IMR-90 (cell line): ENCODE measurements around the gene RSRC1. TPM values are rescaled to one million over a fixed set of nuclear protein-coding genes. Genes with fewer than 3 reads are reported as not detected.
"Not testable (repeated sequence)": the region's sequence is repeated elsewhere in the genome, so short reads cannot be mapped to it uniquely, and the experiment has no call there.

Experiments
- ATAC-seq: fragments of 200-7000 bp; cut with Tn5 transposase; 2 replicates; pipeline ENCODE4 v1.9.1; 2020; ENCODE audit warnings: low read depth, mild to moderate bottlenecking, moderate library complexity
- BruUV-seq: library from RNA; stranded (reverse); fragments of 400-500 nt; replicated peaks from 2 replicates; lab custom pipeline; 2021; lab: Mats Ljungman, UMichigan
- CTCF ChIA-PET: fragments of 300-600 bp; formaldehyde crosslinking; extraction: SDS; loops from one replicate; lab custom pipeline; 2021; ENCODE audit warnings: antibody characterized with exemption; lab: Yijun Ruan, JAX
- POLR2A ChIA-PET: fragments of 300-600 bp; sonication (Branson Sonifier 250); formaldehyde crosslinking; loops from one replicate; lab custom pipeline; 2022; ENCODE audit warnings: antibody characterized with exemption; ENCODE audit not compliant: unreplicated experiment; lab: Charles Lee
- DNase-seq: peaks from one replicate; pipeline ENCODE4 v3.0.0; 2013
- H2AFZ ChIP-seq: replicated peaks from 2 replicates; pipeline ENCODE3; 2013; ENCODE audit warnings: low read length, mild to moderate bottlenecking; ENCODE audit not compliant: poor library complexity
- H2AK5ac ChIP-seq: 2 replicates; pipeline ENCODE4 v1.6.1; 2013; ENCODE audit warnings: low read depth, low read length, inconsistent platforms
- H2AK9ac ChIP-seq: replicated peaks from 2 replicates; pipeline ENCODE3; 2013; ENCODE audit warnings: mild to moderate bottlenecking, low read depth, low read length, moderate library complexity; ENCODE audit not compliant: poor library complexity
- H2BK120ac ChIP-seq: 2 replicates; pipeline ENCODE4 v1.6.1; 2013; ENCODE audit warnings: low read depth, low read length, inconsistent platforms
- H2BK15ac ChIP-seq: 3 replicates; pipeline ENCODE4 v1.6.1; 2013; ENCODE audit warnings: low read depth, low read length, inconsistent platforms
- H2BK20ac ChIP-seq: 2 replicates; pipeline ENCODE4 v1.6.1; 2013; ENCODE audit warnings: low read depth, mild to moderate bottlenecking, inconsistent platforms, low read length, moderate library complexity
- H2BK5ac ChIP-seq: 2 replicates; pipeline ENCODE4 v1.6.1; 2013; ENCODE audit warnings: mild to moderate bottlenecking, low read depth, low read length, inconsistent platforms; ENCODE audit not compliant: poor library complexity, severe bottlenecking
- H3K14ac ChIP-seq: replicated peaks from 2 replicates; pipeline ENCODE4 v1.6.1; 2013; ENCODE audit warnings: low read depth, low read length, inconsistent platforms
- H3K18ac ChIP-seq: 2 replicates; pipeline ENCODE4 v1.6.1; 2013; ENCODE audit warnings: low read depth, low read length, control low read depth
- H3K23ac ChIP-seq: 2 replicates; pipeline ENCODE4 v1.6.1; 2013; ENCODE audit warnings: low read depth, low read length, inconsistent platforms
- H3K27ac ChIP-seq: 2 replicates; pipeline ENCODE4 v1.5.1; 2013; ENCODE audit warnings: mild to moderate bottlenecking, control low read depth, low read length; ENCODE audit not compliant: insufficient read depth
- H3K27me3 ChIP-seq: 2 replicates; pipeline ENCODE4 v1.6.1; 2013; ENCODE audit warnings: low read length; ENCODE audit not compliant: control insufficient read depth, insufficient read depth
- H3K36me3 ChIP-seq: 2 replicates; pipeline ENCODE4 v1.6.1; 2013; ENCODE audit warnings: low read length, mixed read lengths; ENCODE audit not compliant: control insufficient read depth, insufficient read depth
- H3K4ac ChIP-seq: 2 replicates; pipeline ENCODE4 v1.6.1; 2013; ENCODE audit warnings: low read depth, low read length, inconsistent platforms
- H3K4me1 ChIP-seq: 2 replicates; pipeline ENCODE4 v1.6.1; 2013; ENCODE audit warnings: low read length, mixed read lengths; ENCODE audit not compliant: control insufficient read depth, insufficient read depth
- H3K4me2 ChIP-seq: 2 replicates; pipeline ENCODE4 v1.6.1; 2013; ENCODE audit warnings: low read depth, mild to moderate bottlenecking, control low read depth, low read length, moderate library complexity
- H3K4me3 ChIP-seq: 2 replicates; pipeline ENCODE4 v1.5.1; 2013; ENCODE audit warnings: low read depth, mild to moderate bottlenecking, control low read depth, low read length, moderate library complexity; ENCODE audit not compliant: insufficient read depth
- H3K56ac ChIP-seq: 2 replicates; pipeline ENCODE4 v1.6.1; 2013; ENCODE audit warnings: low read length, inconsistent platforms; ENCODE audit not compliant: insufficient read depth; ENCODE audit errors: extremely low read depth
- H3K79me1 ChIP-seq, 2 experiments: 2 replicates each; pipeline ENCODE4 v1.6.1; 2013; ENCODE audit warnings: low read length in 2 of 2, inconsistent platforms in 1 of 2, low read depth in 1 of 2
- H3K9ac ChIP-seq: 2 replicates; pipeline ENCODE4 v1.6.1; 2013; ENCODE audit warnings: low read depth, low read length, control low read depth
- H3K9me1 ChIP-seq: 2 replicates; pipeline ENCODE4 v1.6.1; 2013; ENCODE audit warnings: low read length, inconsistent platforms; ENCODE audit not compliant: insufficient read depth
- H3K9me3 ChIP-seq: 2 replicates; pipeline ENCODE4 v1.6.1; 2013; ENCODE audit warnings: low read length; ENCODE audit not compliant: control insufficient read depth, insufficient read depth
- H4K20me1 ChIP-seq: 2 replicates; pipeline ENCODE4 v1.6.1; 2013; ENCODE audit warnings: low read length, inconsistent platforms; ENCODE audit not compliant: insufficient read depth
- H4K5ac ChIP-seq: 2 replicates; pipeline ENCODE4 v1.6.1; 2013; ENCODE audit warnings: mild to moderate bottlenecking, low read depth, low read length, control low read depth
- H4K8ac ChIP-seq, 2 experiments: 2 replicates each; pipeline ENCODE4 v1.6.1; 2013; ENCODE audit warnings: low read depth in 2 of 2, low read length in 2 of 2, control low read depth in 1 of 2, inconsistent platforms in 1 of 2
- H4K91ac ChIP-seq: 2 replicates; pipeline ENCODE4 v1.6.1; 2013; ENCODE audit warnings: low read depth, low read length, inconsistent platforms; ENCODE audit not compliant: insufficient read depth
- WGBS, 2 experiments: methylation state at CpG; one replicate each; pipeline versions ENCODE4 v1.1.5 to v1.1.7; 2013; ENCODE audit warnings: missing lambda C conversion rate in 2 of 2; ENCODE audit not compliant: insufficient read length in 1 of 2; ENCODE audit errors: extremely low coverage in 2 of 2; 5-methylcytosine and 5-hydroxymethylcytosine counted together
- dilution Hi-C: fragments of 300-500 bp; cut with HindIII; formaldehyde crosslinking; loops from one replicate; pipeline ENCODE4 v1.14.3; 2018; ENCODE audit warnings: low sequenced_read_pairs; ENCODE audit not compliant: unreplicated experiment
- in situ Hi-C: fragments of 300-500 bp; cut with MboI; formaldehyde crosslinking; loops from 3 replicates; pipeline ENCODE4 v1.14.3; 2019; ENCODE audit warnings: low sequenced_read_pairs, inconsistent platforms, mixed read lengths
- intact Hi-C: fragments of 100-400 bp; cut with micrococcal nuclease; formaldehyde crosslinking; loops from 2 replicates; pipeline ENCODE4 v1.10.0; 2022
- polyA plus RNA-seq, 3 experiments: library from polyadenylated mRNA; depleted of rRNA; stranded (reverse); fragments of >200 nt; gene quantifications; 2 replicates each; pipeline ENCODE4 v1.2.3, GENCODE V29; 2012; ENCODE audit warnings: low replicate concordance in 1 of 3
- total RNA-seq: library from RNA; depleted of rRNA; stranded (reverse); fragments of >200 nt; gene quantifications from 2 replicates; pipeline ENCODE4 v1.2.3, GENCODE V29; 2012

The RSRC1 gene
- total and polyA plus RNA-seq, 2 of the 4 experiments (the other 2 are of a cell fraction): 3.8 to 41.8 TPM

- intact Hi-C loops: loop anchor here (5.0 kb wide), 1 partner anchor 49 kb away; no protein-coding TSS in a partner anchor
These were observed 3.7 kb downstream of the RSRC1 start for GRCh38 chr3:158113595-158113994.

More at GRCh38 chr3:158113595-158113994, 3.7 kb downstream of the RSRC1 start:
- H2AFZ ChIP-seq, CTCF ChIA-PET, H2BK120ac ChIP-seq, H3K27me3 ChIP-seq, H3K4me3 ChIP-seq, H3K18ac ChIP-seq, BruUV-seq, H4K91ac ChIP-seq, H3K36me3 ChIP-seq, H3K4me2 ChIP-seq, H2AK9ac ChIP-seq, H3K9me1 ChIP-seq, H4K20me1 ChIP-seq, H3K23ac ChIP-seq, H2BK20ac ChIP-seq, H4K5ac ChIP-seq, H3K27ac ChIP-seq, H3K9ac ChIP-seq, H3K4ac ChIP-seq, POLR2A ChIA-PET, H2BK5ac ChIP-seq, ATAC-seq, H3K4me1 ChIP-seq, H2AK5ac ChIP-seq, H3K56ac ChIP-seq, H3K9me3 ChIP-seq, H3K14ac ChIP-seq, H2BK15ac ChIP-seq, dilution Hi-C loops, DNase-seq, H4K8ac ChIP-seq: not testable (repeated sequence)
- H3K79me1 ChIP-seq: peaks cover 11 to 17% of the 10 kb centered on the region in 2 experiments
- no CpG with 5 or more reads among the region's 2 CpGs for WGBS, 2 experiments
- in situ Hi-C loops: loop anchor here (25.0 kb wide), 1 partner anchor 674 kb away; no protein-coding TSS in a partner anchor
